ENCODE measurements around the gene HSPA12A.

HSPA12A gene

DNA sequence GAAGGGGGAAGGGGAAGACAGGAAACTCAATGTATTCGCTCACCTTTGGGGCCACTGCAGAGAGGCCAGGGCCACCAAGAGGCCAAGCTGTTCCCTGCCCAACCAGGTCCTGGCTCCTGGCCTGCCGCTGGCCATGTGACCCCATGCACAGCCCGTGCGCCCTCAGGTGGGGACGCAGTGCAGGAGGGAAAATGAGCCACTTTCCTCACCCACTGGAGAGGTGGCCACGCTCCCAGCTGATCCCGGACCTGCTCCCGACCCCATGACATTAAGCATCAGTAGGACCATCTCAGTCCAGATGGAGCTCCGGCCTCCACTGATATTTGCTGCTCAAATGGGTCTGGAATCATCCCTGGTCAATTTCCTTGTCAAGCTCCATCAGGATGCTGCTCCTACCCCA lies 40.2 kb downstream of the HSPA12A start:
- no peak for TF ChIP-seq MAX (IDR thresholded peaks at IDR 0.05)
- TF ChIP-seq CREB1 (IDR thresholded peaks at IDR 0.05; ENCODE audit: low read depth) = no peak
- no peak for TF ChIP-seq EP300 (IDR thresholded peaks at IDR 0.05; ENCODE audit: borderline replicate concordance)
- TF ChIP-seq TAF1 (IDR thresholded peaks at IDR 0.05; ENCODE audit: low read depth) = no peak
- TF ChIP-seq CEBPB (IDR thresholded peaks at IDR 0.05) = no peak
- TF ChIP-seq YY1 (IDR thresholded peaks at IDR 0.05; ENCODE audit: low read depth) = no peak
- TF ChIP-seq TEAD4 (IDR thresholded peaks at IDR 0.05) = no peak
- TF ChIP-seq NFIC (IDR thresholded peaks at IDR 0.05) = no peak
- TF ChIP-seq EGR1 (IDR thresholded peaks at IDR 0.05) = no peak
- no peak for TF ChIP-seq ZBTB7A (IDR thresholded peaks at IDR 0.05; ENCODE audit: low read depth)
- TF ChIP-seq TCF12 (IDR thresholded peaks at IDR 0.05; ENCODE audit: low read depth) = no peak
- TF ChIP-seq, protein P1, sequence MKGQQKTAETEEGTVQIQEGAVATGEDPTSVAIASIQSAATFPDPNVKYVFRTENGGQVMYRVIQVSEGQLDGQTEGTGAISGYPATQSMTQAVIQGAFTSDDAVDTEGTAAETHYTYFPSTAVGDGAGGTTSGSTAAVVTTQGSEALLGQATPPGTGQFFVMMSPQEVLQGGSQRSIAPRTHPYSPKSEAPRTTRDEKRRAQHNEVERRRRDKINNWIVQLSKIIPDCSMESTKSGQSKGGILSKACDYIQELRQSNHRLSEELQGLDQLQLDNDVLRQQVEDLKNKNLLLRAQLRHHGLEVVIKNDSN (IDR thresholded peaks at IDR 0.05) = no peak
- TF ChIP-seq, protein P2, sequence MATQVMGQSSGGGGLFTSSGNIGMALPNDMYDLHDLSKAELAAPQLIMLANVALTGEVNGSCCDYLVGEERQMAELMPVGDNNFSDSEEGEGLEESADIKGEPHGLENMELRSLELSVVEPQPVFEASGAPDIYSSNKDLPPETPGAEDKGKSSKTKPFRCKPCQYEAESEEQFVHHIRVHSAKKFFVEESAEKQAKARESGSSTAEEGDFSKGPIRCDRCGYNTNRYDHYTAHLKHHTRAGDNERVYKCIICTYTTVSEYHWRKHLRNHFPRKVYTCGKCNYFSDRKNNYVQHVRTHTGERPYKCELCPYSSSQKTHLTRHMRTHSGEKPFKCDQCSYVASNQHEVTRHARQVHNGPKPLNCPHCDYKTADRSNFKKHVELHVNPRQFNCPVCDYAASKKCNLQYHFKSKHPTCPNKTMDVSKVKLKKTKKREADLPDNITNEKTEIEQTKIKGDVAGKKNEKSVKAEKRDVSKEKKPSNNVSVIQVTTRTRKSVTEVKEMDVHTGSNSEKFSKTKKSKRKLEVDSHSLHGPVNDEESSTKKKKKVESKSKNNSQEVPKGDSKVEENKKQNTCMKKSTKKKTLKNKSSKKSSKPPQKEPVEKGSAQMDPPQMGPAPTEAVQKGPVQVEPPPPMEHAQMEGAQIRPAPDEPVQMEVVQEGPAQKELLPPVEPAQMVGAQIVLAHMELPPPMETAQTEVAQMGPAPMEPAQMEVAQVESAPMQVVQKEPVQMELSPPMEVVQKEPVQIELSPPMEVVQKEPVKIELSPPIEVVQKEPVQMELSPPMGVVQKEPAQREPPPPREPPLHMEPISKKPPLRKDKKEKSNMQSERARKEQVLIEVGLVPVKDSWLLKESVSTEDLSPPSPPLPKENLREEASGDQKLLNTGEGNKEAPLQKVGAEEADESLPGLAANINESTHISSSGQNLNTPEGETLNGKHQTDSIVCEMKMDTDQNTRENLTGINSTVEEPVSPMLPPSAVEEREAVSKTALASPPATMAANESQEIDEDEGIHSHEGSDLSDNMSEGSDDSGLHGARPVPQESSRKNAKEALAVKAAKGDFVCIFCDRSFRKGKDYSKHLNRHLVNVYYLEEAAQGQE (IDR thresholded peaks at IDR 0.05; ENCODE audit: low read depth) = no peak
- no peak for TF ChIP-seq RAD21 (IDR thresholded peaks at IDR 0.05; ENCODE audit: low read depth)
- TF ChIP-seq FOXM1 (IDR thresholded peaks at IDR 0.05; ENCODE audit: borderline replicate concordance, low read depth) = no peak

DNA sequence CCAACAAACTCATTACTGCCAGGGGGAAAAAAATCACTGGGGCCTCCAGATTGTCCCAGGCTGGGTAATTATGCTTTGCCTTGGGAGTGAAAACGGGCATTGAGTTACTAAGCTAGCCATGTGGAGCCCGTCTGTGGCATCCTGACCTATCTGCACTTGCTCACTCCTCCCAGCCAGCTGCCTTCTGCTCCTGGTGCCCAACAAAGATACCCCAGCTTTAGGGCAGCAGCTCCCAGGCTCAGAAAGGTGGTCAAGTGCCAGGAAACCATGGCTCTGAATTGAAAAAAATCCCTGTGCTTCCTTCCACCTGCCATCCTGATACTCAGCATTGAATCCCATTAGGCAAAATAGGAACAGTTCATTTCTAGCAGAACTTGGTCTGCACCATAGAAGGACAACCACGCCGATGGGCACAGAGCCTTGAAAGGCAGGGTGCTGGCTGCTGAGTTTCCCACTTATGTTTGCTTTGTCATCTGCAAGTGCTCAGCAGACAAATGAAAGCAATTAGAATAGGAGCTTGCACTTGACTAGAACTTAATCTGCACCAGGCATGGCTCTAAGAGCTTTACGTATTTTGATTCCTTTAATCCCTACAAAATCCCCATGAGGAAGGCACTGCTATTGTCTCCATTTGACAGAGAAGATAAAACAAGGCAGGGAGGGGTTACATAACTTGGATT lies 42.8 kb downstream of the HSPA12A start:
- TF ChIP-seq MAX (IDR thresholded peaks at IDR 0.05) = no peak
- no peak for TF ChIP-seq TAF1 (IDR thresholded peaks at IDR 0.05; ENCODE audit: low read depth)
- TF ChIP-seq, protein P1 (IDR thresholded peaks at IDR 0.05) = no peak
- TF ChIP-seq, protein P2 (IDR thresholded peaks at IDR 0.05; ENCODE audit: low read depth) = no peak
- TF ChIP-seq RAD21 (IDR thresholded peaks at IDR 0.05; ENCODE audit: low read depth) = no peak
- TF ChIP-seq TEAD4 (IDR thresholded peaks at IDR 0.05) = no peak
- TF ChIP-seq EGR1 (IDR thresholded peaks at IDR 0.05) = no peak
- TF ChIP-seq FOXM1 (IDR thresholded peaks at IDR 0.05; ENCODE audit: borderline replicate concordance, low read depth) = no peak

DNA sequence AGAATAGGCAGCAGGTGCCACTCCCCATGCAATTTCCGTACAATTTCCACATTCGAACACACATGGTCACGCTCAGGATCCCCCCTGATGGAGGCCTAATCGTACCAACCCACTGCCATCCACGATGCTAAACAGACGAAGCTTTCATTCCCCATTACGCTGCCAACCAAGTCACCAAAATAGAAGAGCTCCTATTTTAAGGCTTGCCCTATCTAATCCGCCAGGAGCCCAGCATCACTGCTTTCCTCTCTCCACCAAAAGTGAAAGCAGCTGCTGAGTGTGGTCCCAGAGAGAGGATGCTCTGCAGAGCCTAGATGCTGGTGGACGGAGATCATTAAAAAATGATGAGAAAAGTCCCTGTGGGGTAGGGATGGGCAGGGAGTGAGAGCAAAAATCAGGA lies 43.3 kb downstream of the HSPA12A start:
- TF ChIP-seq YY1 (IDR thresholded peaks at IDR 0.05; ENCODE audit: low read depth) = no peak
- no peak for TF ChIP-seq TCF12 (IDR thresholded peaks at IDR 0.05; ENCODE audit: low read depth)
- TF ChIP-seq RAD21 (IDR thresholded peaks at IDR 0.05; ENCODE audit: low read depth) = no peak
- TF ChIP-seq TEAD4 (IDR thresholded peaks at IDR 0.05) = no peak
- TF ChIP-seq EGR1 (IDR thresholded peaks at IDR 0.05) = no peak
- TF ChIP-seq TAF1 (IDR thresholded peaks at IDR 0.05; ENCODE audit: low read depth) = no peak
- TF ChIP-seq, protein P2 (IDR thresholded peaks at IDR 0.05; ENCODE audit: low read depth) = no peak
- no peak for TF ChIP-seq EP300 (IDR thresholded peaks at IDR 0.05; ENCODE audit: borderline replicate concordance)

- TF ChIP-seq TCF12 (IDR thresholded peaks at IDR 0.05; ENCODE audit: low read depth) = no peak
- TF ChIP-seq TAF1 (IDR thresholded peaks at IDR 0.05; ENCODE audit: low read depth) = no peak
- no peak for TF ChIP-seq NFIC (IDR thresholded peaks at IDR 0.05)
- TF ChIP-seq RAD21 (IDR thresholded peaks at IDR 0.05; ENCODE audit: low read depth) = no peak
- no peak for TF ChIP-seq TEAD4 (IDR thresholded peaks at IDR 0.05)
- TF ChIP-seq ZBTB7A (IDR thresholded peaks at IDR 0.05; ENCODE audit: low read depth) = no peak
- no peak for TF ChIP-seq CEBPB (IDR thresholded peaks at IDR 0.05)
- TF ChIP-seq, protein P1 (IDR thresholded peaks at IDR 0.05) = no peak
- TF ChIP-seq FOXM1 (IDR thresholded peaks at IDR 0.05; ENCODE audit: borderline replicate concordance, low read depth) = no peak
- TF ChIP-seq CREB1 (IDR thresholded peaks at IDR 0.05; ENCODE audit: low read depth) = no peak
- TF ChIP-seq YY1 (IDR thresholded peaks at IDR 0.05; ENCODE audit: low read depth) = no peak
- TF ChIP-seq, protein P2 (IDR thresholded peaks at IDR 0.05; ENCODE audit: low read depth) = no peak
- no peak for TF ChIP-seq EP300 (IDR thresholded peaks at IDR 0.05; ENCODE audit: borderline replicate concordance)
- no peak for TF ChIP-seq EGR1 (IDR thresholded peaks at IDR 0.05)
- TF ChIP-seq MAX (IDR thresholded peaks at IDR 0.05) = no peak
These were observed 44.0 kb downstream of the HSPA12A start for GRCh38 chr10:116698364-116698763.
